Measurements from ENCODE around the gene RAB23.

RAB23 gene

DNA sequence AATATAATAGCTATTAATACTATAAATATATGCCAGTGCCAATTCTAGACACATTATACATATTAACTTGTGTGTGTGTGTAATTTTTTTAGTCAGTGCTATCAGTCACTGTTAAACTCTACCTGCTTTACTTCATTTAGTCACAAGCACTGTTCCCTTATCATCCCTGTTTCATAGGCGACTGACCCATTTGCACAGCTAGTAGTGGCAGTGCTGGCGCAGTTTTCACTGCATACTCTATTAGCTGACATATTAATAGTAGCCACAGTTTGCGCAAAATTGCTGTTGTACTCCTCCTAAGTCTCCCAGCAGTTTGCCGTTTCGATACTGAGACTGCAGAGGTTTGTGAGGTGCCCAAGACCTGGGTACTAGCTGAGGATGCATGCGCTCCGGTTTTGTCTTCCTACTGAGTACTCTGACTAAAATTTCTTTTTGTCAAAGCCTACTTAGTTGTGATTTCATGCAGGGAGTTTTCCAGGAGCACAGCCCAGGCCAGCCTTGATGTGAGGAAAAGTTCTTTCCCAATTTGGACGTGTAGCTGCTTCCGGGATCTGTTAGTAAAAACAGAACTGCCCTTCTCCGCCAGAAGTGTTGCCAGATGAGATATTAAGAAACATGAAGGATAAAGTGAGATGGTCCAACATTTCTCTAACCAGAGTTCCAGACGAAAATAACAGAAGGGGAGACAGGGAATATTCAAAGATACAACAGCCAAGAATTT, 44.4 kb downstream of the RAB23 start:
- TF ChIP-seq, protein P1, sequence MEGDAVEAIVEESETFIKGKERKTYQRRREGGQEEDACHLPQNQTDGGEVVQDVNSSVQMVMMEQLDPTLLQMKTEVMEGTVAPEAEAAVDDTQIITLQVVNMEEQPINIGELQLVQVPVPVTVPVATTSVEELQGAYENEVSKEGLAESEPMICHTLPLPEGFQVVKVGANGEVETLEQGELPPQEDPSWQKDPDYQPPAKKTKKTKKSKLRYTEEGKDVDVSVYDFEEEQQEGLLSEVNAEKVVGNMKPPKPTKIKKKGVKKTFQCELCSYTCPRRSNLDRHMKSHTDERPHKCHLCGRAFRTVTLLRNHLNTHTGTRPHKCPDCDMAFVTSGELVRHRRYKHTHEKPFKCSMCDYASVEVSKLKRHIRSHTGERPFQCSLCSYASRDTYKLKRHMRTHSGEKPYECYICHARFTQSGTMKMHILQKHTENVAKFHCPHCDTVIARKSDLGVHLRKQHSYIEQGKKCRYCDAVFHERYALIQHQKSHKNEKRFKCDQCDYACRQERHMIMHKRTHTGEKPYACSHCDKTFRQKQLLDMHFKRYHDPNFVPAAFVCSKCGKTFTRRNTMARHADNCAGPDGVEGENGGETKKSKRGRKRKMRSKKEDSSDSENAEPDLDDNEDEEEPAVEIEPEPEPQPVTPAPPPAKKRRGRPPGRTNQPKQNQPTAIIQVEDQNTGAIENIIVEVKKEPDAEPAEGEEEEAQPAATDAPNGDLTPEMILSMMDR (IDR thresholded peaks at IDR 0.05; ENCODE audit: borderline replicate concordance, control extremely low read depth, extremely low read depth, insufficient read depth, missing control alignments), result no peak
- in situ Hi-C loops (cut with MboI; ENCODE audit: low sequenced_read_pairs, unreplicated experiment), result loop anchor here (25.0 kb wide), 1 partner anchor 135 kb away; the partner anchor contains the start of gene PRIM2
- no peak for DNase-seq (ENCODE audit: low spot score)

DNA sequence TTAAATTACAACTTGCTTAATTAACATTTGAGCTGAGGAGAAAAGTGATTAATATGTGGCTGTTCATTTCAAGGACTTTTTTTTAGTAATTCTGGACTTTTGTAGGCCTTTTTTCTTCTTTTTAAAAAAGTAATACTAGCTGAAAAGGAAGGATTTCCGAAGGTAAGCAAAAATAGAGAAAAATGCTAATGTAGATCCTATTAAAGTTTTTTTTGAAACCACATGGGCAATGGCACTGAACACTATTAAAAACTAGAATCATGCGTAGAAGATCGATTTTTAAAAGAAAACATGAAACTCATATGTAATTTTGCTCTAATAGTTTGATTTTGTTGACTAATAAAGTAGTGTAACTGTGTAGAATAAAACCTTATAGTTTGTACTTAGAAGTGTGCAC, 47.6 kb downstream of the RAB23 start:
- no peak for DNase-seq (ENCODE audit: low spot score)
- TF ChIP-seq, protein P1 (IDR thresholded peaks at IDR 0.05; ENCODE audit: borderline replicate concordance, control extremely low read depth, extremely low read depth, insufficient read depth, missing control alignments), result no peak
- in situ Hi-C loops (cut with MboI; ENCODE audit: low sequenced_read_pairs, unreplicated experiment), result no loop called here

DNA sequence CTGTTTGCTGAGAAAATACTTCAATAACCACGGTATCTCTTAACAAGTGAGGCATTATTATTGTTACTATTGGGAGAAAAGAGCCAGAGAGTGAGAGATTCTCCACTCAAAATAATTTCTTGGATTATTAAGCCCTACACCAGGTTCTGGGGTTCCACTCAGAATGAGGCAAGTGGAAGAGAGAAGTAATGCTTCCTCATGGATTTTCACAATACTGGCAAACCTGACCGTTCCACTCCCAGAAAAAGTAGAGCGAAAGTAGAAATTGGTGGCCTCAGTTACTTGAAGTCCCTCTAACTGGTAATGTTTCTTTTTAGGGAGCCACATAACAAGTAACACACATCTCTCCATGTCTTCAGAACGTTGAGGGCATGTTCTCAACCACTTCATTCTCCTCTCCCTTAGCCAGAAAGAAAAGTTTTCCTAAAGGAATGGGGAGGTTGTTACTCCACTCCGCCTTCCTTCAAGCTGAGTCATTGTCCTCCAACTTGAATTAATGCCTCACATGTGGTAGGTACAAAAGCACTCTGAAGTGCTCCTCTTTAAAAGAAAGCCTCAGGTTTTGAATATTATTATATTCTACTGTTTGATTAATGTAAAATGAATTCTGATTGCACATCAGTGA, 48.1 kb downstream of the RAB23 start:
- TF ChIP-seq, protein P1 (IDR thresholded peaks at IDR 0.05; ENCODE audit: borderline replicate concordance, control extremely low read depth, extremely low read depth, insufficient read depth, missing control alignments), result no peak
- in situ Hi-C loops (cut with MboI; ENCODE audit: low sequenced_read_pairs, unreplicated experiment), result no loop called here
- DNase-seq (ENCODE audit: low spot score), result no peak

DNA sequence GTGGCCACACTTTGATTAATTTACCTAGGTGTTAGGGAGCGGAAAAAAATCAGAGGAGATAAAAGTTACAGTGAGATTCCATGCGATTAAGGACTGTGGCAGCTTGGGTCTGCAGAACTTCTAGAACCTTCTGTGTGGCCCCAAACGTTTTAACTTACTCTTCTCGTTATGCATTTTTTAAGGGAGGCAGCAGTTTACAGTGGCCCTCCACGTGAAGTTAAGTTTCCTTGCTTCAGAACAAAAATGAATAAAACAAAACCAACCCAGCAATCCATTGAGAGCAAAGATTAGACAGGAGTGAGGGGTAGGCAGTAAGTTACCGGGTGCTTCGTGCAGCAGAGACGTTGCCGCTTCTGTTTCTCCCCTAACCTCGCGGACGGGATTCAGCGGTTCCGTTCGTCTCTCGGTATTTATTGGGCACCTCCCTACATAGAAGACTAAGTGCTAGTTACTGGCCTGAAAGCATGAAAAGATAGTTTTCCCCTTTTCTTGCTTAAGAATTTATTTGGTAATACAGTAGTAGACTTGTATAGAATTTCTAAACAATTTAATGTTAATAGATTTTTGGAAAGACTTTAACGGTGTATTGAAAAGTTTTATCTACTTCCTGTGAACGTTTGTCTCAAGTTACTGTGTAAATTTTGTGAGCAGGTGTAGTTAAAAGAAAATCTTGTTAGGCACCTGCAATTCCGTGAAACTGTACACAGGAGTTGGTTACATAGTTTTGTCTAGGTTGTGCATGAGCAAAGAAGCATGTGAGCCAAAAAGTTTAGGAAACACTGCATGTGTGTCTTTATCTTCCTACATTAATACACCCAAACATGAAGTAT, 48.8 kb downstream of the RAB23 start:
- TF ChIP-seq, protein P1 (IDR thresholded peaks at IDR 0.05; ENCODE audit: borderline replicate concordance, control extremely low read depth, extremely low read depth, insufficient read depth, missing control alignments), result no peak
- in situ Hi-C loops (cut with MboI; ENCODE audit: low sequenced_read_pairs, unreplicated experiment), result no loop called here
- DNase-seq (ENCODE audit: low spot score), result peak; percentile 40

DNA sequence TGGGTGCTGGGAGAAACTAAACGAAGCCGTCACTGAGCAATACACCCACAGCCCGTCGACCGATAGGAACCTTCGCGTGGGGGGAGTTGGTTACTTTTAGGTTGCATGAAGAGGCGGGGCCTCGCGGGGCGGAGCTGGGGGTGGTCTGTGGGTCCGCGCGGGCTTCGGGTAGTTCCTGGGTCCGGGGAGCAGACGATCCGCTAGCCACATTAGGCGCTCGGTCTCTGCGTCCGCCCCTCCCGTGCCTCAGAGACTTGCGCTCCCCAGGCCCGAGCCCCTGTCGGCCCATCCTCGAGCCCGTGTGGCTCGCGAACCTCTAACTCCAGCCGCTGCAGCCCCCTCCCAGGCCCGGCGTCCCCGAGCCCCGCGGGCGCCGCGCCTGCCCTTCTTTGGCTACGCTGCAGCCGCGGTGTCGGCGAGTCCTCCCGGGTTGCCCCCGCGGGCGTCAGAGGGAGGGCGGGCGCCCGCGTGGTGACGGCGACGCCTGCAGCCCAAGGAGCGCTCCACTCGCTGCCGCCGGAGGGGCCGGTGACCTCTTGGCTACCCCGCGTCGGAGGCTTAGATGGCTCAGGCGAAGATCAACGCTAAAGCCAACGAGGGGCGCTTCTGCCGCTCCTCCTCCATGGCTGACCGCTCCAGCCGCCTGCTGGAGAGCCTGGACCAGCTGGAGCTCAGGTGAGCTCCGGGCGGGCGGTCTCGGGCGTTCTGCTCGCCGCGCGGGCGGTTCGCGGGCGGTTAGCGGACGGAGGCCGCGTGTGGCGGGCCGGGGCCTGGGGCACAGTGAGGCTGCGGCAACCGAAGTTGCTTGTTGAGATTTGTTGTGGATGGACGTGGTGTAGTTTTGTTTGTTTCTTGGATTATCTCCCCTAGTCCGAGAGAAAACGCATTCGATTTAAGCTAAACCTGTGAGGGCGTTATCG, 49.7 kb downstream of the RAB23 start, which contains the start of gene BAG2:
TSS of gene BAG2 (plus strand) at position 191 of the 920 bp plus-strand sequence. CDS start at position 563, 372 bp downstream.
- TF ChIP-seq, protein P1 (IDR thresholded peaks at IDR 0.05; ENCODE audit: borderline replicate concordance, control extremely low read depth, extremely low read depth, insufficient read depth, missing control alignments), result peak; percentile 11
- in situ Hi-C loops (cut with MboI; ENCODE audit: low sequenced_read_pairs, unreplicated experiment), result no loop called here
- peak; percentile 92 for DNase-seq (ENCODE audit: low spot score)
